ENCODE measurements around the gene MCTP1.

DNA sequence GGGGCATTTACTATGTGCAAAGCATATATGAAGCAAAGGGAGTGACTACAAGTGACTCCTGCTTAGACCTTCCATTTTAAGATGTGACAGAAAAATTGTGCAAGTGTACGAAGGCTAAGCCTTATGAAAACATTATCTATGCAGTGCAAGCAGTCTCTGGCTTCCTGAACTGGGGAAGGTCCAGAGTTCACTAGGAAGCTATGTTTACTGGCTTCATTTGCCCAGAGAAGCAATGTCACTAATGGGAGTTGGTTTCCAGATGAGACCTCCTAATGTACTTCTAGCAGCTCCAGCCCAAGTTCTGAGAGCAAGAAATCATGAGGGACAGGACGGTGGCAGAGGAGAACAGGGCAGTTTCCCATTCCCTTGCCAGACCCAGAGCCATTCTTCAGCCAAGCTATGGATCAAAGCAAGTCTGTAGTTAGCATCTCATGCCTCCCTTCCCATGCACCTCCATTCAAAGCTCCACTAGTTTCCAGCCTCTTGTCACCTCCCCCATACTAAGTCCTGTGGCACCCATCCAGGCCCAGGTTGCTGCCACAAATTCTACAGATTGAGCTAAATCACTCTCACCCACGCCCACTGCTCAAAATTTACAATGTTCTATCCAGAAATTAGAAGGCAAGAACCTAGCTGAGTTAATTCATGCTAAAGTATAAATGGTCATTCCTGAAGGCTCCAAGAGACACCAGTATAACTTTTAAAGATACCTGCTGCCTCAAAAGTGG lies 21.8 kb downstream of the MCTP1 start:
- no peak for TF ChIP-seq ZFP30 (CRISPR knock-in tag; IDR thresholded peaks at IDR 0.05)
- no peak for TF ChIP-seq ZNF8 (CRISPR knock-in tag; IDR thresholded peaks at IDR 0.05)
- TF ChIP-seq, protein P1, sequence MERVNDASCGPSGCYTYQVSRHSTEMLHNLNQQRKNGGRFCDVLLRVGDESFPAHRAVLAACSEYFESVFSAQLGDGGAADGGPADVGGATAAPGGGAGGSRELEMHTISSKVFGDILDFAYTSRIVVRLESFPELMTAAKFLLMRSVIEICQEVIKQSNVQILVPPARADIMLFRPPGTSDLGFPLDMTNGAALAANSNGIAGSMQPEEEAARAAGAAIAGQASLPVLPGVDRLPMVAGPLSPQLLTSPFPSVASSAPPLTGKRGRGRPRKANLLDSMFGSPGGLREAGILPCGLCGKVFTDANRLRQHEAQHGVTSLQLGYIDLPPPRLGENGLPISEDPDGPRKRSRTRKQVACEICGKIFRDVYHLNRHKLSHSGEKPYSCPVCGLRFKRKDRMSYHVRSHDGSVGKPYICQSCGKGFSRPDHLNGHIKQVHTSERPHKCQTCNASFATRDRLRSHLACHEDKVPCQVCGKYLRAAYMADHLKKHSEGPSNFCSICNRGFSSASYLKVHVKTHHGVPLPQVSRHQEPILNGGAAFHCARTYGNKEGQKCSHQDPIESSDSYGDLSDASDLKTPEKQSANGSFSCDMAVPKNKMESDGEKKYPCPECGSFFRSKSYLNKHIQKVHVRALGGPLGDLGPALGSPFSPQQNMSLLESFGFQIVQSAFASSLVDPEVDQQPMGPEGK (CRISPR knock-in tag; IDR thresholded peaks at IDR 0.05; ENCODE audit: borderline replicate concordance) = no peak

All from SK-N-SH treated with all-trans-retinoic acid at 6 μM for 48 hours (cell line).